SK-N-SH (cell line): Measurements from ENCODE around the gene PASK. TPM values are rescaled to one million over a fixed set of nuclear protein-coding genes. Genes with fewer than 3 reads are reported as not detected.

ENCODE experiments used
- CTCF ChIA-PET: fragments of 300-600, 350-600 bp; formaldehyde crosslinking; extraction: SDS; loops from one replicate; lab custom pipeline; 2021; lab: Yijun Ruan, JAX
- POLR2A ChIA-PET: fragments of 350-600 bp; sonication (Branson Sonifier 250); formaldehyde crosslinking; extraction: SDS; loops from one replicate; lab custom pipeline; 2020; ENCODE audit warnings: antibody characterized with exemption, inconsistent platforms; lab: Yijun Ruan, JAX
- DNase-seq: peaks from one replicate; pipeline ENCODE4 v3.0.0; 2012
- H2AFZ ChIP-seq: fragments of 200-600 bp; sonication (generic); 2 replicates; pipeline ENCODE4 v1.8.1; 2016; ENCODE audit warnings: antibody characterized with exemption, mild to moderate bottlenecking, low read depth
- H3F3A ChIP-seq: fragments of 200-600 bp; sonication (generic); replicated peaks from 2 replicates; pipeline ENCODE3; 2016; ENCODE audit warnings: antibody characterized with exemption, mild to moderate bottlenecking; ENCODE audit not compliant: insufficient read depth
- H3K27ac ChIP-seq, 2 experiments: fragments of 200-500 bp in 1 of 2; fragments of 200-600 bp in 1 of 2; sonication (Bioruptor generic) in 1 of 2; sonication (generic), shearing (Covaris generic) in 1 of 2; 2 replicates each; pipeline versions ENCODE4 v1.5.1 to v1.6.1; 2014 to 2016; ENCODE audit warnings: low read depth in 2 of 2, inconsistent platforms in 1 of 2, low read length in 1 of 2, mild to moderate bottlenecking in 1 of 2, mixed read lengths in 1 of 2
- H3K27me3 ChIP-seq: fragments of 200-600 bp; sonication (generic), shearing (Covaris generic); 2 replicates; pipeline ENCODE4 v1.6.1; 2016; ENCODE audit warnings: mixed run types; ENCODE audit not compliant: insufficient read depth
- H3K36me3 ChIP-seq, 2 experiments: fragments of 200-500 bp in 1 of 2; fragments of 200-600 bp in 1 of 2; sonication (Bioruptor generic) in 1 of 2; sonication (generic) in 1 of 2; replicated peaks in 1 of 2; 2 replicates each; pipeline versions ENCODE3 to v1.5.1; 2014 to 2016; ENCODE audit warnings: low read length in 1 of 2, mild to moderate bottlenecking in 1 of 2; ENCODE audit not compliant: insufficient read depth in 2 of 2, control insufficient read depth in 1 of 2
- H3K4me1 ChIP-seq, 2 experiments: fragments of 200-500 bp in 1 of 2; fragments of 200-600 bp in 1 of 2; sonication (Bioruptor generic) in 1 of 2; sonication (generic), shearing (Covaris generic) in 1 of 2; 2 replicates each; pipeline versions ENCODE4 v1.5.1 to v1.6.1; 2014 to 2016; ENCODE audit warnings: low read depth in 1 of 2, low read length in 1 of 2, mixed run types in 1 of 2; ENCODE audit not compliant: insufficient read depth in 2 of 2, control insufficient read depth in 1 of 2
- H3K4me2 ChIP-seq: fragments of 200-600 bp; sonication (generic), shearing (Covaris generic); 2 replicates; pipeline ENCODE4 v1.6.1; 2017; ENCODE audit warnings: mixed run types
- H3K4me3 ChIP-seq, 2 experiments: fragments of 200-500 bp in 1 of 2; fragments of 200-600 bp in 1 of 2; sonication (Bioruptor generic) in 1 of 2; sonication (generic), shearing (Covaris generic) in 1 of 2; 2 replicates each; pipeline versions ENCODE4 v1.5.1 to v1.8.1; 2014 to 2016; ENCODE audit warnings: low read depth in 2 of 2, inconsistent platforms in 1 of 2, low read length in 1 of 2, mild to moderate bottlenecking in 1 of 2, mixed read lengths in 1 of 2, moderate library complexity in 1 of 2
- H3K79me2 ChIP-seq: fragments of 200-600 bp; sonication (generic); 2 replicates; pipeline ENCODE4 v1.8.1; 2017; ENCODE audit warnings: mild to moderate bottlenecking; ENCODE audit not compliant: insufficient read depth
- H3K9ac ChIP-seq: fragments of 200-600 bp; sonication (generic); 2 replicates; pipeline ENCODE4 v1.6.1; 2017; ENCODE audit warnings: mixed run types
- H3K9me2 ChIP-seq: fragments of 200-600 bp; sonication (generic); 2 replicates; pipeline ENCODE4 v1.6.1; 2017; ENCODE audit warnings: mixed run types
- H3K9me3 ChIP-seq: fragments of 200-600 bp; sonication (generic); 2 replicates; pipeline ENCODE4 v1.6.1; 2017; ENCODE audit warnings: mixed run types, mild to moderate bottlenecking, moderate library complexity
- H4K20me1 ChIP-seq: fragments of 200-600 bp; sonication (generic); 2 replicates; pipeline ENCODE4 v1.6.1; 2017; ENCODE audit warnings: mild to moderate bottlenecking, mixed run types; ENCODE audit not compliant: insufficient read depth
- FOXJ3 ChIP-seq: sonication (generic); formaldehyde crosslinking; IDR thresholded peaks from 2 replicates; pipeline ENCODE4 v1.5.1; 2020; ENCODE audit warnings: mild to moderate bottlenecking, missing genetic modification reagents
- FOXM1 ChIP-seq: IDR thresholded peaks from 2 replicates; pipeline ENCODE4 v1.4.0; 2012; ENCODE audit warnings: low read depth, mild to moderate bottlenecking
- MXI1 ChIP-seq: IDR thresholded peaks from 2 replicates; pipeline ENCODE4 v1.6.1; 2012; ENCODE audit warnings: mild to moderate bottlenecking, low read depth, low read length, improper control_type of control experiment
- RCOR1 ChIP-seq: fragments of 150-350 bp; IDR thresholded peaks from 2 replicates; pipeline ENCODE4 v1.6.1; 2017; ENCODE audit warnings: antibody characterized with exemption, low read length
- RXRA ChIP-seq: IDR thresholded peaks from 2 replicates; pipeline ENCODE4 v1.4.0; 2012; ENCODE audit warnings: low read depth, mild to moderate bottlenecking, borderline replicate concordance
- TAF1 ChIP-seq: IDR thresholded peaks from 2 replicates; pipeline ENCODE4 v1.6.1; 2012; ENCODE audit warnings: low read depth, mild to moderate bottlenecking, low read length, moderate library complexity, borderline replicate concordance
- WGBS: methylation state at CpG from one replicate; pipeline ENCODE4 v1.1.6; 2017; ENCODE audit warnings: low lambda C conversion rate; 5-methylcytosine and 5-hydroxymethylcytosine counted together
- polyA plus RNA-seq, 3 experiments: library from polyadenylated mRNA; depleted of rRNA; stranded (reverse); fragments of >200 nt; gene quantifications; 2 replicates each; pipeline ENCODE4 v1.2.3, GENCODE V29; 2012
- TF ChIP-seq, protein P1 (sequence below): IDR thresholded peaks from 2 replicates; pipeline ENCODE4 v1.6.1; 2012; ENCODE audit warnings: mild to moderate bottlenecking, low read depth, low read length, moderate library complexity
- TF ChIP-seq, protein P2 (sequence below): fragments of 200-600 bp; sonication (generic); IDR thresholded peaks from 2 replicates; pipeline ENCODE4 v1.6.1; 2017; ENCODE audit warnings: antibody characterized with exemption, mild to moderate bottlenecking, moderate library complexity
- TF ChIP-seq, protein P3 (sequence below): IDR thresholded peaks from 2 replicates; pipeline ENCODE4 v1.4.0; 2012; ENCODE audit warnings: low read depth

Gene PASK
- polyA plus RNA-seq, 1 of the 3 experiments (the other 2 are of a cell fraction) = 6.3 TPM

DNA sequence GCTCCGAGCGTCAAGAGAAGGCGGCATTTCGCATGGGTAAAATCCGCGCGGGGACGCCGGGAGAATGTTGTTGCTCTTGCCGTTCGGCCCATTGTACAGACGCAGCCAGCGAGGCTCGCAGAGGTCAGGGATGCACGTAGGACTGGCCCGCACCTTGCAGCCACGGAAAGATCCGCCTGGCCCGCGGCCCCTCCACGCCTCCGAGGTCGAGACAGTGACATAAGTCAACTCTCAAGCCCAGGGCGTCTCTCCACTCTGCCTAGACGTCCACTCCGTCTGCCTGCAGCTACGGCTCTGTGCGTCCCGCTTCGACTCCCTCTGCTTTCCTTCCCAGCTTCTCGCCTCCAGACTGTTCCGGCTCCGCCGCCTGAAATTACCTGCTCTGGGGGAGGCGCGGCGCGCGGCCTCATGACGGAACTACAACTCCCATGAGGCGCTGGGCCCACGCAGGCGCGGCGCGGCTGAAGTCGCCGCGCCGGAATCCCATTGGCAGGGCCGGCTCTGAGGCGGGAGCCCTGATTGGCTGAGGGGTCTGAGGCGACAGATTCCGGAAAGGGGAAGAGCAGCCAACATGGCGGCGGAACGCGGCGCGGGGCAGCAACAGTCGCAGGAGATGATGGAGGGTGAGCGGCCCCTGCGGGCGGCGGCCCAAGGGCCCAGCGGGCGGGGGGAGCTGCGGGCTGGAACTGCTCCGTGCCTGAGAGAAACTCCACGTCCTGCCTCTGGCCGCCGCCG is 820 bp upstream of the PASK start, which contains the start of gene PPP1R7 (continued):
- TF ChIP-seq FOXM1 (no peak), RXRA (no peak), RCOR1 (no peak)
- TF ChIP-seq, protein P1, sequence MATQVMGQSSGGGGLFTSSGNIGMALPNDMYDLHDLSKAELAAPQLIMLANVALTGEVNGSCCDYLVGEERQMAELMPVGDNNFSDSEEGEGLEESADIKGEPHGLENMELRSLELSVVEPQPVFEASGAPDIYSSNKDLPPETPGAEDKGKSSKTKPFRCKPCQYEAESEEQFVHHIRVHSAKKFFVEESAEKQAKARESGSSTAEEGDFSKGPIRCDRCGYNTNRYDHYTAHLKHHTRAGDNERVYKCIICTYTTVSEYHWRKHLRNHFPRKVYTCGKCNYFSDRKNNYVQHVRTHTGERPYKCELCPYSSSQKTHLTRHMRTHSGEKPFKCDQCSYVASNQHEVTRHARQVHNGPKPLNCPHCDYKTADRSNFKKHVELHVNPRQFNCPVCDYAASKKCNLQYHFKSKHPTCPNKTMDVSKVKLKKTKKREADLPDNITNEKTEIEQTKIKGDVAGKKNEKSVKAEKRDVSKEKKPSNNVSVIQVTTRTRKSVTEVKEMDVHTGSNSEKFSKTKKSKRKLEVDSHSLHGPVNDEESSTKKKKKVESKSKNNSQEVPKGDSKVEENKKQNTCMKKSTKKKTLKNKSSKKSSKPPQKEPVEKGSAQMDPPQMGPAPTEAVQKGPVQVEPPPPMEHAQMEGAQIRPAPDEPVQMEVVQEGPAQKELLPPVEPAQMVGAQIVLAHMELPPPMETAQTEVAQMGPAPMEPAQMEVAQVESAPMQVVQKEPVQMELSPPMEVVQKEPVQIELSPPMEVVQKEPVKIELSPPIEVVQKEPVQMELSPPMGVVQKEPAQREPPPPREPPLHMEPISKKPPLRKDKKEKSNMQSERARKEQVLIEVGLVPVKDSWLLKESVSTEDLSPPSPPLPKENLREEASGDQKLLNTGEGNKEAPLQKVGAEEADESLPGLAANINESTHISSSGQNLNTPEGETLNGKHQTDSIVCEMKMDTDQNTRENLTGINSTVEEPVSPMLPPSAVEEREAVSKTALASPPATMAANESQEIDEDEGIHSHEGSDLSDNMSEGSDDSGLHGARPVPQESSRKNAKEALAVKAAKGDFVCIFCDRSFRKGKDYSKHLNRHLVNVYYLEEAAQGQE = no peak
- TF ChIP-seq, protein P2, sequence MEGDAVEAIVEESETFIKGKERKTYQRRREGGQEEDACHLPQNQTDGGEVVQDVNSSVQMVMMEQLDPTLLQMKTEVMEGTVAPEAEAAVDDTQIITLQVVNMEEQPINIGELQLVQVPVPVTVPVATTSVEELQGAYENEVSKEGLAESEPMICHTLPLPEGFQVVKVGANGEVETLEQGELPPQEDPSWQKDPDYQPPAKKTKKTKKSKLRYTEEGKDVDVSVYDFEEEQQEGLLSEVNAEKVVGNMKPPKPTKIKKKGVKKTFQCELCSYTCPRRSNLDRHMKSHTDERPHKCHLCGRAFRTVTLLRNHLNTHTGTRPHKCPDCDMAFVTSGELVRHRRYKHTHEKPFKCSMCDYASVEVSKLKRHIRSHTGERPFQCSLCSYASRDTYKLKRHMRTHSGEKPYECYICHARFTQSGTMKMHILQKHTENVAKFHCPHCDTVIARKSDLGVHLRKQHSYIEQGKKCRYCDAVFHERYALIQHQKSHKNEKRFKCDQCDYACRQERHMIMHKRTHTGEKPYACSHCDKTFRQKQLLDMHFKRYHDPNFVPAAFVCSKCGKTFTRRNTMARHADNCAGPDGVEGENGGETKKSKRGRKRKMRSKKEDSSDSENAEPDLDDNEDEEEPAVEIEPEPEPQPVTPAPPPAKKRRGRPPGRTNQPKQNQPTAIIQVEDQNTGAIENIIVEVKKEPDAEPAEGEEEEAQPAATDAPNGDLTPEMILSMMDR = no peak

DNA sequence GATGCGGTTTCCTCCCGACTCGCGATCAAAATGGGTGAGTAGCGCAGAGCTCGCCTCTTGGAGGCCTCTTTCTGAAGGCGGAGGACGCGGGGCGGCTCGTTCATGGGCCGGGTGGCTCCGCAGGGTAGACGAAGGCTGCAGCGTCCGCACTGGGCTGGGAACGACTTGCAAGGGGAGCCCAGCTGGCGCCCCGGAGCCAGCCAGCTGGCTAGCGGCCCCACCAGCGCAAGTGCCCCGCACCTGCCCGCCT is 328 bp upstream of the PASK start:
- 0% methylated on average over 4 of the region's 23 CpGs for whole genome bisulfite sequencing
- DNase-seq = no peak
- Histone ChIP-seq H3F3A (peaks cover 5% of the 10 kb centered on the region), H3K4me2 (peak overlapping the region; percentile 97), H2AFZ (peak overlapping the region; percentile 98), H3K27me3 (no peaks in the 10 kb centered on the region), H3K79me2 (peaks cover 29% of the 10 kb centered on the region), H3K9me2 (no peaks in the 10 kb centered on the region), H3K27ac (peak overlapping the region in 1 of 2 experiments; percentile 14; a peak in 1 of 4 replicates), H4K20me1 (no peaks in the 10 kb centered on the region), H3K9ac (peak overlapping the region; percentile 16; the same call in 1 of the 2 replicates), H3K4me3 (peak overlapping the region; percentile 81 to 94), H3K36me3 (no peaks in the 10 kb centered on the region), H3K9me3 (no peaks in the 10 kb centered on the region), H3K4me1 (peaks cover 6 to 18% of the 10 kb centered on the region in 2 experiments; a peak in 3 of 4 replicates)
- ChIA-PET POLR2A (no interaction called here), CTCF (interaction anchor here (0.7 to 2.4 kb wide), 6 partner anchors 17 to 252 kb away, joined by 3 to 10 read pairs (median 3); no protein-coding TSS in a partner anchor)
- peak; percentile 5; the same call in 1 of the 2 replicates for TF ChIP-seq MXI1
- TF ChIP-seq FOXJ3 = no peak

DNA sequence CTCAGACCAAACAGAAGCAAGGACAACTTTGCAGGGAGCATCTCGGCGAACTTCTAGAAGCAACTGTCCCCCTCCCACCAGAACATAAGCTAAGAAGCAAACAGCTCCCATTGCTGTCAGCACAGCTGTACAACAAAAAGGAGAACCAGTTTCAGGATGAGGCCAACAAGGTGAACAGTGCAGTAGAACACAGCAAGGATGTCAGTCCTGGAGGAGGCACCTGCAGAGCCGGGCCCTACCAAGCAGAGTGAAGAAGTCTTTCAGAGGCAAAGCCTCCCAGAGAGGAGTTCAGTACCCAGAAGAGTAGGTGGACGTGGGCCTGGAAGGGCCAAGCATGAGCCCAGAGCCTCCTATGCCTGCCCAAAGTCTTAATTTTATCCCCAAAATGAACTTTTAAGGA is 1.0 kb downstream of the PASK start:
- H3K9me2 ChIP-seq = no peaks in the 10 kb centered on the region
- TF ChIP-seq, protein P3, sequence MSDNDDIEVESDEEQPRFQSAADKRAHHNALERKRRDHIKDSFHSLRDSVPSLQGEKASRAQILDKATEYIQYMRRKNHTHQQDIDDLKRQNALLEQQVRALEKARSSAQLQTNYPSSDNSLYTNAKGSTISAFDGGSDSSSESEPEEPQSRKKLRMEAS = no peak
- no peak for TF ChIP-seq TAF1
- H2AFZ ChIP-seq = peak overlapping the region; percentile 98
- peaks cover 6 to 18% of the 10 kb centered on the region in 2 experiments; a peak in 3 of 4 replicates for H3K4me1 ChIP-seq
- no peak for DNase-seq
- no peaks in the 10 kb centered on the region for H4K20me1 ChIP-seq
- ChIA-PET CTCF (interaction anchor here (1.7 kb wide), 1 partner anchor 297 kb away, joined by 4 read pairs; no protein-coding TSS in a partner anchor), POLR2A (no interaction called here)
- H3K27ac ChIP-seq = no peak overlapping the region
- H3F3A ChIP-seq = peaks cover 5% of the 10 kb centered on the region
- no peaks in the 10 kb centered on the region for H3K27me3 ChIP-seq
- peak overlapping the region; percentile 66; the same call in 1 of the 2 replicates for H3K9ac ChIP-seq
- peak overlapping the region; percentile 81 to 94 for H3K4me3 ChIP-seq
- 97% methylated on average over 4 of the region's 4 CpGs for WGBS
- peaks cover 29% of the 10 kb centered on the region for H3K79me2 ChIP-seq
- H3K4me2 ChIP-seq = peak overlapping the region; percentile 97
- no peaks in the 10 kb centered on the region for H3K36me3 ChIP-seq
- H3K9me3 ChIP-seq = no peaks in the 10 kb centered on the region
